Measurements from ENCODE around the gene CAMK2D.
A peak's percentile ranks its signal among the peaks of the same experiment; 100 is the strongest.

CAMK2D gene

GRCh38 chr4:113645288-113645687, 116.2 kb downstream of the CAMK2D start:
- Mint-ChIP-seq H3K36me3 (ENCODE audit: insufficient read depth) (no peaks in the 10 kb centered on the region), H3K9me3 (no peaks in the 10 kb centered on the region), H3K27ac (peak overlapping the region in 1 of 2 donors; percentile 50), H3K4me1 (ENCODE audit: low read depth in 2 of 2) (peaks cover 12 to 22% of the 10 kb centered on the region in 2 donors), H3K27me3 (no peaks in the 10 kb centered on the region), H3K4me3 (no peak overlapping the region)
- ATAC-seq (replicated peaks), result no peak
- no peak for DNase-seq

GRCh38 chr4:113644398-113644797, 117.1 kb downstream of the CAMK2D start:
- H3K36me3 Mint-ChIP-seq (ENCODE audit: insufficient read depth), result peaks cover under 1% of the 10 kb centered on the region
- no peaks in the 10 kb centered on the region for H3K9me3 Mint-ChIP-seq
- ATAC-seq (replicated peaks) (no peak), DNase-seq (no peak)
- H3K4me3 Mint-ChIP-seq, result no peak overlapping the region
- peak overlapping the region in 1 of 2 donors; percentile 50 for H3K27ac Mint-ChIP-seq
- H3K27me3 Mint-ChIP-seq, result no peaks in the 10 kb centered on the region
- H3K4me1 Mint-ChIP-seq (ENCODE audit: low read depth in 2 of 2), result peaks cover 20 to 31% of the 10 kb centered on the region in 2 donors

GRCh38 chr4:113643505-113643904, 118.0 kb downstream of the CAMK2D start:
- Mint-ChIP-seq H3K9me3 (no peaks in the 10 kb centered on the region), H3K36me3 (ENCODE audit: insufficient read depth) (peaks cover 2% of the 10 kb centered on the region), H3K4me1 (ENCODE audit: low read depth in 2 of 2) (peaks cover 24 to 38% of the 10 kb centered on the region in 2 donors), H3K27ac (peak overlapping the region in 1 of 2 donors; percentile 50), H3K27me3 (no peaks in the 10 kb centered on the region), H3K4me3 (no peak overlapping the region)
- ATAC-seq (replicated peaks) (no peak), DNase-seq (no peak)

GRCh38 chr4:113641025-113641431, 120.5 kb downstream of the CAMK2D start:
- DNase-seq (no peak), ATAC-seq (replicated peaks) (no peak)
- no peaks in the 10 kb centered on the region for H3K9me3 Mint-ChIP-seq
- H3K36me3 Mint-ChIP-seq (ENCODE audit: insufficient read depth), result peaks cover 11% of the 10 kb centered on the region
- H3K4me3 Mint-ChIP-seq, result no peak overlapping the region
- no peaks in the 10 kb centered on the region for H3K27me3 Mint-ChIP-seq
- peaks cover 34 to 51% of the 10 kb centered on the region in 2 donors for H3K4me1 Mint-ChIP-seq (ENCODE audit: low read depth in 2 of 2)
- no peak overlapping the region for H3K27ac Mint-ChIP-seq

GRCh38 chr4:113639326-113639725, 122.2 kb downstream of the CAMK2D start:
- DNase-seq (no peak), ATAC-seq (replicated peaks) (no peak)
- peak overlapping the region in 1 of 2 donors; percentile 3 for H3K27ac Mint-ChIP-seq
- no peaks in the 10 kb centered on the region for H3K9me3 Mint-ChIP-seq
- peaks cover 31 to 51% of the 10 kb centered on the region in 2 donors for H3K4me1 Mint-ChIP-seq (ENCODE audit: low read depth in 2 of 2)
- peak overlapping the region in 1 of 2 donors; percentile 5 for H3K4me3 Mint-ChIP-seq
- peaks cover 11% of the 10 kb centered on the region for H3K36me3 Mint-ChIP-seq (ENCODE audit: insufficient read depth)
- H3K27me3 Mint-ChIP-seq, result no peaks in the 10 kb centered on the region

- DNase-seq (no peak), ATAC-seq (replicated peaks) (no peak)
- no peak overlapping the region for H3K27ac Mint-ChIP-seq
- no peaks in the 10 kb centered on the region for H3K9me3 Mint-ChIP-seq
- H3K4me3 Mint-ChIP-seq, result no peak overlapping the region
- peaks cover 11% of the 10 kb centered on the region for H3K36me3 Mint-ChIP-seq (ENCODE audit: insufficient read depth)
- no peaks in the 10 kb centered on the region for H3K27me3 Mint-ChIP-seq
- peaks cover 31 to 46% of the 10 kb centered on the region in 2 donors for H3K4me1 Mint-ChIP-seq (ENCODE audit: low read depth in 2 of 2)
Observed at GRCh38 chr4:113638562-113638832, 123.0 kb downstream of the CAMK2D start.

GRCh38 chr4:113637823-113638561, 123.5 kb downstream of the CAMK2D start:
- ATAC-seq (replicated peaks) (no peak), DNase-seq (no peak)
- peak overlapping the region in 1 of 2 donors; percentile 24 for H3K27ac Mint-ChIP-seq
- H3K4me1 Mint-ChIP-seq (ENCODE audit: low read depth in 2 of 2), result peaks cover 31 to 46% of the 10 kb centered on the region in 2 donors
- H3K4me3 Mint-ChIP-seq, result peak overlapping the region in 1 of 2 donors; percentile 8
- H3K9me3 Mint-ChIP-seq, result no peaks in the 10 kb centered on the region
- peaks cover 11% of the 10 kb centered on the region for H3K36me3 Mint-ChIP-seq (ENCODE audit: insufficient read depth)
- no peaks in the 10 kb centered on the region for H3K27me3 Mint-ChIP-seq

GRCh38 chr4:113637363-113637762, 124.2 kb downstream of the CAMK2D start:
- Mint-ChIP-seq H3K27me3 (no peaks in the 10 kb centered on the region), H3K9me3 (no peaks in the 10 kb centered on the region), H3K4me1 (ENCODE audit: low read depth in 2 of 2) (peaks cover 31 to 46% of the 10 kb centered on the region in 2 donors), H3K4me3 (peak overlapping the region; percentile 54 to 57), H3K27ac (peak overlapping the region; percentile 79 to 81), H3K36me3 (ENCODE audit: insufficient read depth) (peaks cover 11% of the 10 kb centered on the region)
- DNase-seq (no peak), ATAC-seq (replicated peaks) (no peak)

GRCh38 chr4:113636877-113637276, 124.7 kb downstream of the CAMK2D start:
- H3K27me3 Mint-ChIP-seq, result no peaks in the 10 kb centered on the region
- peaks cover 31 to 46% of the 10 kb centered on the region in 2 donors for H3K4me1 Mint-ChIP-seq (ENCODE audit: low read depth in 2 of 2)
- H3K36me3 Mint-ChIP-seq (ENCODE audit: insufficient read depth), result peaks cover 11% of the 10 kb centered on the region
- H3K4me3 Mint-ChIP-seq, result peak overlapping the region; percentile 54 to 57
- peak overlapping the region; percentile 79 to 81 for H3K27ac Mint-ChIP-seq
- ATAC-seq (replicated peaks) (peak; percentile 92), DNase-seq (peak; percentile 23 to 39 (median 25))
- no peaks in the 10 kb centered on the region for H3K9me3 Mint-ChIP-seq

- Mint-ChIP-seq H3K4me3 (peak overlapping the region; percentile 54 to 57), H3K4me1 (ENCODE audit: low read depth in 2 of 2) (peaks cover 31 to 48% of the 10 kb centered on the region in 2 donors), H3K36me3 (ENCODE audit: insufficient read depth) (peaks cover 11% of the 10 kb centered on the region), H3K9me3 (no peaks in the 10 kb centered on the region), H3K27ac (peak overlapping the region; percentile 79 to 81), H3K27me3 (no peaks in the 10 kb centered on the region)
- ATAC-seq (replicated peaks) (peak; percentile 70), DNase-seq (peak; percentile 14 to 22 (median 19))
Observed at GRCh38 chr4:113636438-113636818, 125.1 kb downstream of the CAMK2D start.

- peak in 1 of 3 experiments; percentile 1 for DNase-seq
- H3K9me3 Mint-ChIP-seq, result no peaks in the 10 kb centered on the region
- no peak for ATAC-seq (replicated peaks)
- H3K36me3 Mint-ChIP-seq (ENCODE audit: insufficient read depth), result peaks cover 11% of the 10 kb centered on the region
- H3K27me3 Mint-ChIP-seq, result no peaks in the 10 kb centered on the region
- H3K4me1 Mint-ChIP-seq (ENCODE audit: low read depth in 2 of 2), result peaks cover 31 to 49% of the 10 kb centered on the region in 2 donors
- peak overlapping the region; percentile 54 to 57 for H3K4me3 Mint-ChIP-seq
- H3K27ac Mint-ChIP-seq, result peak overlapping the region; percentile 79 to 81
Observed at GRCh38 chr4:113635739-113636437, 125.7 kb downstream of the CAMK2D start.

GRCh38 chr4:113634081-113634969, 127.2 kb downstream of the CAMK2D start:
- DNase-seq (no peak), ATAC-seq (replicated peaks) (no peak)
- no peak overlapping the region for H3K27ac Mint-ChIP-seq
- peaks cover 10% of the 10 kb centered on the region for H3K36me3 Mint-ChIP-seq (ENCODE audit: insufficient read depth)
- H3K27me3 Mint-ChIP-seq, result no peaks in the 10 kb centered on the region
- peaks cover 23 to 40% of the 10 kb centered on the region in 2 donors for H3K4me1 Mint-ChIP-seq (ENCODE audit: low read depth in 2 of 2)
- no peaks in the 10 kb centered on the region for H3K9me3 Mint-ChIP-seq
- H3K4me3 Mint-ChIP-seq, result no peak overlapping the region

GRCh38 chr4:113633467-113633866, 128.1 kb downstream of the CAMK2D start:
- no peak overlapping the region for H3K27ac Mint-ChIP-seq

More at GRCh38 chr4:113633467-113633866, 128.1 kb downstream of the CAMK2D start:
- H3K4me3 Mint-ChIP-seq, result no peak overlapping the region
- no peaks in the 10 kb centered on the region for H3K9me3 Mint-ChIP-seq
- peaks cover 9% of the 10 kb centered on the region for H3K36me3 Mint-ChIP-seq (ENCODE audit: insufficient read depth)
- peaks cover 19 to 34% of the 10 kb centered on the region in 2 donors for H3K4me1 Mint-ChIP-seq (ENCODE audit: low read depth in 2 of 2)
- ATAC-seq (replicated peaks) (no peak), DNase-seq (no peak)
- no peaks in the 10 kb centered on the region for H3K27me3 Mint-ChIP-seq
